GM23338 (cell line): ENCODE data around the gene HIVEP3.

Experiments
- CREB1 ChIP-seq: fragments of 250-450 bp; sonication (Bioruptor Pico); IDR thresholded peaks from 2 replicates; pipeline ENCODE4 v1.5.0; 2020; ENCODE audit warnings: low read depth, mild to moderate bottlenecking, moderate library complexity
- EZH2 ChIP-seq: fragments of 200-600 bp; sonication (generic); IDR thresholded peaks from one replicate; pipeline ENCODE4 v1.8.0; 2017; ENCODE audit warnings: antibody characterized with exemption, mild to moderate bottlenecking, low read depth; ENCODE audit not compliant: unreplicated experiment
- EZH2phosphoT487 ChIP-seq: fragments of 200-600 bp; sonication (generic); IDR thresholded peaks from one replicate; pipeline ENCODE4 v1.8.1; 2018; ENCODE audit warnings: antibody characterized with exemption; ENCODE audit not compliant: unreplicated experiment
- JUNB ChIP-seq: IDR thresholded peaks from one replicate; pipeline ENCODE4 v1.6.1; 2016; ENCODE audit warnings: antibody characterized with exemption; ENCODE audit not compliant: unreplicated experiment
- NANOG ChIP-seq: IDR thresholded peaks from 2 replicates; pipeline ENCODE4 v1.6.1; 2016; ENCODE audit warnings: antibody characterized with exemption, borderline replicate concordance
- POLR2AphosphoS5 ChIP-seq: IDR thresholded peaks from 2 replicates; pipeline ENCODE4 v1.6.1; 2016; ENCODE audit warnings: antibody characterized with exemption, low read depth
- STAT1 ChIP-seq: IDR thresholded peaks from one replicate; pipeline ENCODE4 v1.6.1; 2016; ENCODE audit warnings: antibody characterized with exemption; ENCODE audit not compliant: unreplicated experiment
- ZNF114 ChIP-seq: fragments of 250-450 bp; sonication (Bioruptor Pico); IDR thresholded peaks from 2 replicates; pipeline ENCODE4 v1.5.0; 2020; ENCODE audit warnings: mild to moderate bottlenecking, moderate library complexity
- TF ChIP-seq, protein P1 (sequence below), 2 experiments: fragments of 200-600 bp in 1 of 2; sonication (generic) in 1 of 2; conservative IDR thresholded peaks; 2 replicates each; pipeline versions ENCODE4 v1.5.1 to v1.6.1; 2016 to 2017; ENCODE audit warnings: antibody characterized with exemption in 2 of 2, low read depth in 2 of 2, mild to moderate bottlenecking in 2 of 2, moderate library complexity in 1 of 2
- TF ChIP-seq, protein P2 (sequence below): IDR thresholded peaks from one replicate; pipeline ENCODE4 v1.6.1; 2018; ENCODE audit warnings: antibody characterized with exemption; ENCODE audit not compliant: unreplicated experiment
- TF ChIP-seq, protein P3 (sequence below): IDR thresholded peaks from 2 replicates; pipeline ENCODE4 v1.6.1; 2016; ENCODE audit warnings: antibody characterized with exemption

DNA sequence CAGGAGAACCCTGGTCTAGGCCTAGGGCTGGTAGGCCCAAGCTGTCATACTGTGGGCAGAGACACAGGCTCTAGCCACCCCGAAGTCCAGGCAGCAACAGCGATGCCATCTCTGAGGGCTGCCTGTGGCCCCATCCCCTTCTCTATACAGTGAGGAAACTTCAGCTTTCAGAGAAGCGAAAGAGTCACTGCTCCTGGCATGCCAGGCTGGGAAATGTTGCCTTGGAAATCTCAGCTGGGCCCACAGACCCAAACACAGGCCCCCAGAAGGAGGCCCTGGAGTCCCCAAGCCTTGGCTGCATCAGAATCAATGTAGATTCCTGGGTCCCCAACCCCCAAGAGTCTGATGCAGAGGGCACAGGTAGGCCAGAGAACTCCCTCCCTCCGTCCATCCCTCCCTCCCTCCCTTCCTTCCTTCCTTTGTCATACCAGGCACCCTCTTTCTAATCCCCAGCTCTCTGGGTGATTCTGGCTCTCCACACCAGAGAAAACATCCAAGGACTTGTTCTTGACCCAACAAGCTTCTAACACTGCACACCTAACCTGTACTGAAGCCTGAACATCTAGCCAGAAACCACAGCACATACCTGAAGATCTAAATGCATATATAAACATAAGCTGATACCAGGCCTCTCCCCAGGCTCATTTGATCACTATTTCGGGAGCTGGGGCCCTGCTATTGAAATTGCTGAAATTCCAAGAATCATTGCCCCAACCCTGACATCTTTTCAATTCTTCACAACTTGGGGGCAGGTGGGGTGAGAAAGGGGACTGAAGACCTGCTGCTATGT, 291.0 kb downstream of the HIVEP3 start:
- TF ChIP-seq, protein P1, sequence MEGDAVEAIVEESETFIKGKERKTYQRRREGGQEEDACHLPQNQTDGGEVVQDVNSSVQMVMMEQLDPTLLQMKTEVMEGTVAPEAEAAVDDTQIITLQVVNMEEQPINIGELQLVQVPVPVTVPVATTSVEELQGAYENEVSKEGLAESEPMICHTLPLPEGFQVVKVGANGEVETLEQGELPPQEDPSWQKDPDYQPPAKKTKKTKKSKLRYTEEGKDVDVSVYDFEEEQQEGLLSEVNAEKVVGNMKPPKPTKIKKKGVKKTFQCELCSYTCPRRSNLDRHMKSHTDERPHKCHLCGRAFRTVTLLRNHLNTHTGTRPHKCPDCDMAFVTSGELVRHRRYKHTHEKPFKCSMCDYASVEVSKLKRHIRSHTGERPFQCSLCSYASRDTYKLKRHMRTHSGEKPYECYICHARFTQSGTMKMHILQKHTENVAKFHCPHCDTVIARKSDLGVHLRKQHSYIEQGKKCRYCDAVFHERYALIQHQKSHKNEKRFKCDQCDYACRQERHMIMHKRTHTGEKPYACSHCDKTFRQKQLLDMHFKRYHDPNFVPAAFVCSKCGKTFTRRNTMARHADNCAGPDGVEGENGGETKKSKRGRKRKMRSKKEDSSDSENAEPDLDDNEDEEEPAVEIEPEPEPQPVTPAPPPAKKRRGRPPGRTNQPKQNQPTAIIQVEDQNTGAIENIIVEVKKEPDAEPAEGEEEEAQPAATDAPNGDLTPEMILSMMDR (conservative IDR thresholded peaks at IDR 0.05; ENCODE audit: low read depth in 2 of 2): no peak
- TF ChIP-seq, protein P2, sequence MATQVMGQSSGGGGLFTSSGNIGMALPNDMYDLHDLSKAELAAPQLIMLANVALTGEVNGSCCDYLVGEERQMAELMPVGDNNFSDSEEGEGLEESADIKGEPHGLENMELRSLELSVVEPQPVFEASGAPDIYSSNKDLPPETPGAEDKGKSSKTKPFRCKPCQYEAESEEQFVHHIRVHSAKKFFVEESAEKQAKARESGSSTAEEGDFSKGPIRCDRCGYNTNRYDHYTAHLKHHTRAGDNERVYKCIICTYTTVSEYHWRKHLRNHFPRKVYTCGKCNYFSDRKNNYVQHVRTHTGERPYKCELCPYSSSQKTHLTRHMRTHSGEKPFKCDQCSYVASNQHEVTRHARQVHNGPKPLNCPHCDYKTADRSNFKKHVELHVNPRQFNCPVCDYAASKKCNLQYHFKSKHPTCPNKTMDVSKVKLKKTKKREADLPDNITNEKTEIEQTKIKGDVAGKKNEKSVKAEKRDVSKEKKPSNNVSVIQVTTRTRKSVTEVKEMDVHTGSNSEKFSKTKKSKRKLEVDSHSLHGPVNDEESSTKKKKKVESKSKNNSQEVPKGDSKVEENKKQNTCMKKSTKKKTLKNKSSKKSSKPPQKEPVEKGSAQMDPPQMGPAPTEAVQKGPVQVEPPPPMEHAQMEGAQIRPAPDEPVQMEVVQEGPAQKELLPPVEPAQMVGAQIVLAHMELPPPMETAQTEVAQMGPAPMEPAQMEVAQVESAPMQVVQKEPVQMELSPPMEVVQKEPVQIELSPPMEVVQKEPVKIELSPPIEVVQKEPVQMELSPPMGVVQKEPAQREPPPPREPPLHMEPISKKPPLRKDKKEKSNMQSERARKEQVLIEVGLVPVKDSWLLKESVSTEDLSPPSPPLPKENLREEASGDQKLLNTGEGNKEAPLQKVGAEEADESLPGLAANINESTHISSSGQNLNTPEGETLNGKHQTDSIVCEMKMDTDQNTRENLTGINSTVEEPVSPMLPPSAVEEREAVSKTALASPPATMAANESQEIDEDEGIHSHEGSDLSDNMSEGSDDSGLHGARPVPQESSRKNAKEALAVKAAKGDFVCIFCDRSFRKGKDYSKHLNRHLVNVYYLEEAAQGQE: no peak
- no peak for TF ChIP-seq ZNF114 (CRISPR knock-in tag)
- TF ChIP-seq CREB1 (CRISPR knock-in tag): no peak
- no peak for TF ChIP-seq EZH2
- TF ChIP-seq POLR2AphosphoS5: no peak
- no peak for TF ChIP-seq EZH2phosphoT487
- no peak for TF ChIP-seq NANOG
- TF ChIP-seq, protein P3, sequence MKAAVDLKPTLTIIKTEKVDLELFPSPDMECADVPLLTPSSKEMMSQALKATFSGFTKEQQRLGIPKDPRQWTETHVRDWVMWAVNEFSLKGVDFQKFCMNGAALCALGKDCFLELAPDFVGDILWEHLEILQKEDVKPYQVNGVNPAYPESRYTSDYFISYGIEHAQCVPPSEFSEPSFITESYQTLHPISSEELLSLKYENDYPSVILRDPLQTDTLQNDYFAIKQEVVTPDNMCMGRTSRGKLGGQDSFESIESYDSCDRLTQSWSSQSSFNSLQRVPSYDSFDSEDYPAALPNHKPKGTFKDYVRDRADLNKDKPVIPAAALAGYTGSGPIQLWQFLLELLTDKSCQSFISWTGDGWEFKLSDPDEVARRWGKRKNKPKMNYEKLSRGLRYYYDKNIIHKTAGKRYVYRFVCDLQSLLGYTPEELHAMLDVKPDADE: no peak
- no peak for TF ChIP-seq JUNB
- TF ChIP-seq STAT1: no peak
